Measurements from ENCODE around the gene PRCP. TPM values are rescaled to one million over a fixed set of nuclear protein-coding genes. Genes with fewer than 3 reads are reported as not detected.
A peak's percentile ranks its signal among the peaks of the same experiment; 100 is the strongest.

PRCP gene
- total RNA-seq, 1 donor from 2014 or later = 445 TPM

GRCh38 chr11:82906236-82906635 lies 6.0 kb upstream of the PRCP start:
- Mint-ChIP-seq H3K27me3 (ENCODE audit: unreplicated experiment) (peaks cover 1% of the 10 kb centered on the region), H3K4me1 (ENCODE audit: unreplicated experiment) (peaks cover 22% of the 10 kb centered on the region), H3K36me3 (ENCODE audit: low read depth, unreplicated experiment) (peaks cover 4% of the 10 kb centered on the region), H3K27ac (ENCODE audit: unreplicated experiment) (no peak overlapping the region), H3K4me3 (ENCODE audit: unreplicated experiment) (no peak overlapping the region), H3K9me3 (ENCODE audit: unreplicated experiment) (no peaks in the 10 kb centered on the region)
- TF ChIP-seq CTCF (IDR thresholded peaks at IDR 0.05; ENCODE audit: unreplicated experiment) = peak; percentile 65
- no peak for DNase-seq (ENCODE audit: low spot score)

GRCh38 chr11:82903843-82904586 lies 3.8 kb upstream of the PRCP start:
- Mint-ChIP-seq H3K4me3 (ENCODE audit: unreplicated experiment) (no peak overlapping the region), H3K27ac (ENCODE audit: unreplicated experiment) (no peak overlapping the region)

GRCh38 chr11:82902880-82903279 lies 2.6 kb upstream of the PRCP start:
- peaks cover 8% of the 10 kb centered on the region for H3K27me3 Mint-ChIP-seq (ENCODE audit: unreplicated experiment)
- no peak for DNase-seq (ENCODE audit: low spot score)
- H3K36me3 Mint-ChIP-seq (ENCODE audit: low read depth, unreplicated experiment) = peaks cover 7% of the 10 kb centered on the region
- peaks cover 40% of the 10 kb centered on the region for H3K4me1 Mint-ChIP-seq (ENCODE audit: unreplicated experiment)
- no peaks in the 10 kb centered on the region for H3K9me3 Mint-ChIP-seq (ENCODE audit: unreplicated experiment)
- no peak overlapping the region for H3K4me3 Mint-ChIP-seq (ENCODE audit: unreplicated experiment)
- H3K27ac Mint-ChIP-seq (ENCODE audit: unreplicated experiment) = peak overlapping the region; percentile 25
- TF ChIP-seq CTCF (IDR thresholded peaks at IDR 0.05; ENCODE audit: unreplicated experiment) = no peak

More at GRCh38 chr11:82903843-82904586, 3.8 kb upstream of the PRCP start:
- Mint-ChIP-seq H3K27me3 (ENCODE audit: unreplicated experiment) (peaks cover 8% of the 10 kb centered on the region), H3K4me1 (ENCODE audit: unreplicated experiment) (peaks cover 37% of the 10 kb centered on the region), H3K36me3 (ENCODE audit: low read depth, unreplicated experiment) (peaks cover 10% of the 10 kb centered on the region), H3K9me3 (ENCODE audit: unreplicated experiment) (no peaks in the 10 kb centered on the region)
- TF ChIP-seq CTCF (IDR thresholded peaks at IDR 0.05; ENCODE audit: unreplicated experiment) = no peak
- no peak for DNase-seq (ENCODE audit: low spot score)

GRCh38 chr11:82901922-82902485 lies 1.8 kb upstream of the PRCP start:
- Mint-ChIP-seq H3K9me3 (ENCODE audit: unreplicated experiment) (no peaks in the 10 kb centered on the region), H3K4me3 (ENCODE audit: unreplicated experiment) (peak overlapping the region; percentile 100), H3K4me1 (ENCODE audit: unreplicated experiment) (peaks cover 43% of the 10 kb centered on the region), H3K27ac (ENCODE audit: unreplicated experiment) (peak overlapping the region; percentile 25), H3K27me3 (ENCODE audit: unreplicated experiment) (peaks cover 8% of the 10 kb centered on the region), H3K36me3 (ENCODE audit: low read depth, unreplicated experiment) (peaks cover 7% of the 10 kb centered on the region)
- no peak for TF ChIP-seq CTCF (IDR thresholded peaks at IDR 0.05; ENCODE audit: unreplicated experiment)
- DNase-seq (ENCODE audit: low spot score) = no peak
